ENCODE results near the gene SPDYE4. TPM values are rescaled to one million over a fixed set of nuclear protein-coding genes. Genes with fewer than 3 reads are reported as not detected.
A peak's percentile ranks its signal among the peaks of the same experiment; 100 is the strongest.

Gene SPDYE4
- total RNA-seq, 1 experiment from 2014 or later = not detected

GRCh38 chr17:8781776-8782175 lies 23.4 kb upstream of the SPDYE4 start:
- H3K4me1 Mint-ChIP-seq = peaks cover 10% of the 10 kb centered on the region
- TF ChIP-seq, protein P1, sequence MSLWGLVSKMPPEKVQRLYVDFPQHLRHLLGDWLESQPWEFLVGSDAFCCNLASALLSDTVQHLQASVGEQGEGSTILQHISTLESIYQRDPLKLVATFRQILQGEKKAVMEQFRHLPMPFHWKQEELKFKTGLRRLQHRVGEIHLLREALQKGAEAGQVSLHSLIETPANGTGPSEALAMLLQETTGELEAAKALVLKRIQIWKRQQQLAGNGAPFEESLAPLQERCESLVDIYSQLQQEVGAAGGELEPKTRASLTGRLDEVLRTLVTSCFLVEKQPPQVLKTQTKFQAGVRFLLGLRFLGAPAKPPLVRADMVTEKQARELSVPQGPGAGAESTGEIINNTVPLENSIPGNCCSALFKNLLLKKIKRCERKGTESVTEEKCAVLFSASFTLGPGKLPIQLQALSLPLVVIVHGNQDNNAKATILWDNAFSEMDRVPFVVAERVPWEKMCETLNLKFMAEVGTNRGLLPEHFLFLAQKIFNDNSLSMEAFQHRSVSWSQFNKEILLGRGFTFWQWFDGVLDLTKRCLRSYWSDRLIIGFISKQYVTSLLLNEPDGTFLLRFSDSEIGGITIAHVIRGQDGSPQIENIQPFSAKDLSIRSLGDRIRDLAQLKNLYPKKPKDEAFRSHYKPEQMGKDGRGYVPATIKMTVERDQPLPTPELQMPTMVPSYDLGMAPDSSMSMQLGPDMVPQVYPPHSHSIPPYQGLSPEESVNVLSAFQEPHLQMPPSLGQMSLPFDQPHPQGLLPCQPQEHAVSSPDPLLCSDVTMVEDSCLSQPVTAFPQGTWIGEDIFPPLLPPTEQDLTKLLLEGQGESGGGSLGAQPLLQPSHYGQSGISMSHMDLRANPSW (CRISPR knock-in tag; conservative IDR thresholded peaks at IDR 0.05; ENCODE audit: low read depth) = no peak
- no peak for TF ChIP-seq MAX (CRISPR knock-in tag; IDR thresholded peaks at IDR 0.05)
- TF ChIP-seq E2F1 (CRISPR knock-in tag; IDR thresholded peaks at IDR 0.05) = no peak
- TF ChIP-seq ATF2 (CRISPR knock-in tag; IDR thresholded peaks at IDR 0.05; ENCODE audit: borderline replicate concordance, low read depth) = no peak
- no peak for TF ChIP-seq JUN (CRISPR knock-in tag; IDR thresholded peaks at IDR 0.05)
- TF ChIP-seq ZBTB43 (CRISPR knock-in tag; IDR thresholded peaks at IDR 0.05) = no peak
- no peak for TF ChIP-seq ZSCAN18 (CRISPR knock-in tag; IDR thresholded peaks at IDR 0.05)
- no peak for TF ChIP-seq HMGA2 (CRISPR knock-in tag; IDR thresholded peaks at IDR 0.05)
- TF ChIP-seq ZNF317 (CRISPR knock-in tag; IDR thresholded peaks at IDR 0.05; ENCODE audit: borderline replicate concordance, low read depth) = no peak
- DNase-seq (ENCODE audit: low spot score) (no peak), ATAC-seq (no peak)
- ChIA-PET CTCF (interaction anchor here (1.0 to 2.2 kb wide), 3 partner anchors 16 to 35 kb away, joined by 3 to 9 read pairs (median 3); partner anchors contain the start of gene MFSD6L), POLR2A (interaction anchor here (0.6 kb wide), 1 partner anchor 128 kb away, joined by 3 read pairs; no protein-coding TSS in a partner anchor)
- H3K27ac Mint-ChIP-seq = peak overlapping the region; percentile 20; the same call in 1 of the 2 replicates
- H3K27me3 Mint-ChIP-seq (ENCODE audit: low read depth) = no peaks in the 10 kb centered on the region
- no peak overlapping the region for H3K4me3 Mint-ChIP-seq
- peaks cover 3% of the 10 kb centered on the region for H3K36me3 Mint-ChIP-seq
- peaks cover 5% of the 10 kb centered on the region for H3K9me3 Mint-ChIP-seq

DNA sequence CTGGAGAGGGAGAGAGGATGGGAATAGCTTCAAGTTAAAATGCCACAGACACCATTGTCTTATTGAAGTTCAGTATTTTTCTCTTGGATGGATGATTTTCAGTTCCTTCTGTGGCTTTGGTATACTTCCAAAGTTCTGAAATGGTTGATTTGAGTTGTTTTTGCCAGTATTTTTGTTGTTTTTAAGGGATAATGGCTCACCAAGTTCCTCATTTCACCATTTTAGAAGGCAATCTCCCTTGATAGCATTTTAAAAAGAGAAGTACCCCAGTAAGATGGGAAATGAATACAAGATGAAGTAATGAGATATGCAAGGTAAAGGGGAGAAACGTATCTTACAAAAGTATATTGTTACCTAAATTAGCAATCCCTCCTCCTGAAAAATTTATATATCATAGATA lies 18.5 kb upstream of the SPDYE4 start:
- peaks cover 10% of the 10 kb centered on the region for H3K4me1 Mint-ChIP-seq
- H3K27ac Mint-ChIP-seq = no peak overlapping the region
- ChIA-PET POLR2A (no interaction called here), CTCF (interaction anchor here (0.9 to 2.0 kb wide), 2 partner anchors 9 to 66 kb away, joined by 3 to 14 read pairs; no protein-coding TSS in a partner anchor)
- H3K4me3 Mint-ChIP-seq = no peak overlapping the region
- H3K9me3 Mint-ChIP-seq = no peaks in the 10 kb centered on the region
- H3K27me3 Mint-ChIP-seq (ENCODE audit: low read depth) = no peaks in the 10 kb centered on the region; the same call in 1 of the 2 replicates
- ATAC-seq = no peak
- no peak for DNase-seq (ENCODE audit: low spot score)
- no peaks in the 10 kb centered on the region for H3K36me3 Mint-ChIP-seq
- TF ChIP-seq NFATC4 (CRISPR knock-in tag; IDR thresholded peaks at IDR 0.05) (no peak), ZBTB43 (CRISPR knock-in tag; IDR thresholded peaks at IDR 0.05) (no peak), GABPB1 (CRISPR knock-in tag; IDR thresholded peaks at IDR 0.05) (no peak), MAX (CRISPR knock-in tag; IDR thresholded peaks at IDR 0.05) (no peak), ATF6 (CRISPR knock-in tag; IDR thresholded peaks at IDR 0.05) (no peak), ZBTB21 (CRISPR knock-in tag; IDR thresholded peaks at IDR 0.05; ENCODE audit: borderline replicate concordance) (no peak), ARID4B (CRISPR knock-in tag; IDR thresholded peaks at IDR 0.05; ENCODE audit: borderline replicate concordance) (no peak), ZNF416 (CRISPR knock-in tag; IDR thresholded peaks at IDR 0.05) (no peak), SMAD3 (CRISPR knock-in tag; IDR thresholded peaks at IDR 0.05; ENCODE audit: borderline replicate concordance) (no peak), ZNF263 (CRISPR knock-in tag; IDR thresholded peaks at IDR 0.05; ENCODE audit: low read depth) (no peak)

Measured in WTC11 (cell line).